Mesothelial cell of epicardium (in vitro differentiated cells): ENCODE measurements around the gene NPBWR2. TPM values are rescaled to one million over a fixed set of nuclear protein-coding genes. Genes with fewer than 3 reads are reported as not detected.
A peak's percentile ranks its signal among the peaks of the same experiment; 100 is the strongest.
"Not testable (repeated sequence)": the region's sequence is repeated elsewhere in the genome, so short reads cannot be mapped to it uniquely, and the experiment has no call there.

Source experiments
- DNase-seq, 2 experiments: peaks; one replicate each; pipeline ENCODE4 v3.0.0; 2021; ENCODE audit warnings: low spot score in 2 of 2; ENCODE audit not compliant: unreplicated experiment in 2 of 2
- H3K27ac Mint-ChIP-seq: 2 replicates; pipeline ENCODE4 v1.8.0; 2021; ENCODE audit warnings: mixed read lengths
- H3K27me3 Mint-ChIP-seq: 2 replicates; pipeline ENCODE4 v1.8.0; 2021; ENCODE audit warnings: low read depth, mixed read lengths
- H3K36me3 Mint-ChIP-seq: 2 replicates; pipeline ENCODE4 v1.8.0; 2021; ENCODE audit warnings: mixed read lengths
- H3K4me1 Mint-ChIP-seq: 2 replicates; pipeline ENCODE4 v1.8.0; 2021; ENCODE audit warnings: mixed read lengths
- H3K4me3 Mint-ChIP-seq: 2 replicates; pipeline ENCODE4 v1.8.0; 2021; ENCODE audit warnings: mild to moderate bottlenecking, moderate library complexity, mixed read lengths
- H3K9me3 Mint-ChIP-seq: 2 replicates; pipeline ENCODE4 v1.8.0; 2021; ENCODE audit warnings: mixed read lengths
- total RNA-seq: library from RNA; stranded (reverse); gene quantifications from 3 replicates; pipeline ENCODE4 v1.2.1, GENCODE V29; 2021
- TF ChIP-seq, protein P1 (sequence below): fragments of 200-600 bp; sonication (generic); IDR thresholded peaks from one replicate; pipeline ENCODE4 v1.5.0; 2021; ENCODE audit warnings: antibody characterized with exemption; ENCODE audit not compliant: unreplicated experiment

NPBWR2 gene
- total RNA-seq, 1 donor from 2014 or later: not detected

DNA sequence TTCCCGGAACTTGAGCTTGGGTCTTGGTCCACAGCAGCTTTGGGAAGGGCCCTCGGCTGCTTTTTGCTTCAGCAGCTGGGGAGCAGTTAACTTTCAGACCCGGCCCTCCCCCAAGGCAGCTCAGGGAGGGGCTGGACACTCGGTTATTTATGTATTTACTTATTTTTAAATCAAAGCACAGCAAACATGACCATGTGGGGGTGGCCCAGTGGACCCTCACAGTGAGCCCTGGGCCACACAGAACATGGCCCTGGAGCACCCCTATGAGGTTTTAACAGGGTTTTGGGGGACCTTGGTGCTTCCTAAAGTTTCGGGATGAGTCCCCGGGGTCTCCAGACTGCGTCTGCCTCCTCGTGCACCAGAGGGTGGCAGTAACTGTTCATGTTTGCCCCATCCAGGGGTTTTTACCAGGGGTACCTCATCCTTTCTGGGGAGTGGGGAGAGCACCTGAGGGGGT, 26.6 kb upstream of the NPBWR2 start:
- no peak overlapping the region for H3K4me3 Mint-ChIP-seq
- no peaks in the 10 kb centered on the region for H3K4me1 Mint-ChIP-seq
- peak; percentile 7 to 36 for DNase-seq
- H3K9me3 Mint-ChIP-seq: no peaks in the 10 kb centered on the region
- H3K27me3 Mint-ChIP-seq: peaks cover 29% of the 10 kb centered on the region
- TF ChIP-seq, protein P1, sequence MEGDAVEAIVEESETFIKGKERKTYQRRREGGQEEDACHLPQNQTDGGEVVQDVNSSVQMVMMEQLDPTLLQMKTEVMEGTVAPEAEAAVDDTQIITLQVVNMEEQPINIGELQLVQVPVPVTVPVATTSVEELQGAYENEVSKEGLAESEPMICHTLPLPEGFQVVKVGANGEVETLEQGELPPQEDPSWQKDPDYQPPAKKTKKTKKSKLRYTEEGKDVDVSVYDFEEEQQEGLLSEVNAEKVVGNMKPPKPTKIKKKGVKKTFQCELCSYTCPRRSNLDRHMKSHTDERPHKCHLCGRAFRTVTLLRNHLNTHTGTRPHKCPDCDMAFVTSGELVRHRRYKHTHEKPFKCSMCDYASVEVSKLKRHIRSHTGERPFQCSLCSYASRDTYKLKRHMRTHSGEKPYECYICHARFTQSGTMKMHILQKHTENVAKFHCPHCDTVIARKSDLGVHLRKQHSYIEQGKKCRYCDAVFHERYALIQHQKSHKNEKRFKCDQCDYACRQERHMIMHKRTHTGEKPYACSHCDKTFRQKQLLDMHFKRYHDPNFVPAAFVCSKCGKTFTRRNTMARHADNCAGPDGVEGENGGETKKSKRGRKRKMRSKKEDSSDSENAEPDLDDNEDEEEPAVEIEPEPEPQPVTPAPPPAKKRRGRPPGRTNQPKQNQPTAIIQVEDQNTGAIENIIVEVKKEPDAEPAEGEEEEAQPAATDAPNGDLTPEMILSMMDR: no peak
- H3K36me3 Mint-ChIP-seq: no peaks in the 10 kb centered on the region
- H3K27ac Mint-ChIP-seq: no peak overlapping the region

GRCh38 chr20:64131406-64131805, 24.0 kb upstream of the NPBWR2 start:
- Mint-ChIP-seq H3K27ac (no peak overlapping the region), H3K4me1 (no peaks in the 10 kb centered on the region), H3K4me3 (no peak overlapping the region), H3K36me3 (no peaks in the 10 kb centered on the region), H3K9me3 (peaks cover 9% of the 10 kb centered on the region), H3K27me3 (peaks cover 37% of the 10 kb centered on the region)
- peak; percentile 1 to 31 for DNase-seq
- TF ChIP-seq, protein P1: no peak

DNA sequence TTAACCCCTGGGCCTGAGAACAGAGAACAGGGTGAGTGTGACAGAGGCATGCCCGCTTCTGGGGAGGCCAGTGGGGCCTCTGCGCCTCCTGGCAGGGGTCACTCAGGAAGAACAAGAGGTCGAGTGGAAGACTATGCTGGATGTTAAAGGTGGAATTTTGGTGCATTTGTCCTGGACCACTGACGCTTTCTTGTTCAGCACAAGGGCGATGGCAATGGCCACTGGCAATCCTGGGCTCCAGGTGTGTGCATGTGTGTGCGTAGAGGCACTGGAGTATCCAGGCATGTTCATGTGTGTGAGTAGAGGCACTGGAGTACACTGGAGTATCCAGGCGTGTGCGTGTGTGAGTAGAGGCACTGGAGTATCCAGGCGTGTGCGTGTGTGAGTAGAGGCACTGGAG, 23.5 kb upstream of the NPBWR2 start:
- no peaks in the 10 kb centered on the region for H3K4me1 Mint-ChIP-seq
- peak in 1 of 2 experiments; percentile 4 for DNase-seq
- peaks cover 9% of the 10 kb centered on the region for H3K9me3 Mint-ChIP-seq
- H3K27me3 Mint-ChIP-seq: peaks cover 32% of the 10 kb centered on the region
- no peak overlapping the region for H3K4me3 Mint-ChIP-seq
- H3K27ac Mint-ChIP-seq: no peak overlapping the region
- TF ChIP-seq, protein P1: no peak
- no peaks in the 10 kb centered on the region for H3K36me3 Mint-ChIP-seq

GRCh38 chr20:64130271-64130670, 22.9 kb upstream of the NPBWR2 start:
- Mint-ChIP-seq H3K36me3 (no peaks in the 10 kb centered on the region), H3K27ac (no peak overlapping the region), H3K27me3 (peaks cover 26% of the 10 kb centered on the region), H3K4me1 (no peaks in the 10 kb centered on the region), H3K9me3 (peaks cover 9% of the 10 kb centered on the region), H3K4me3 (no peak overlapping the region)
- no peak for DNase-seq
- TF ChIP-seq, protein P1: no peak

DNA sequence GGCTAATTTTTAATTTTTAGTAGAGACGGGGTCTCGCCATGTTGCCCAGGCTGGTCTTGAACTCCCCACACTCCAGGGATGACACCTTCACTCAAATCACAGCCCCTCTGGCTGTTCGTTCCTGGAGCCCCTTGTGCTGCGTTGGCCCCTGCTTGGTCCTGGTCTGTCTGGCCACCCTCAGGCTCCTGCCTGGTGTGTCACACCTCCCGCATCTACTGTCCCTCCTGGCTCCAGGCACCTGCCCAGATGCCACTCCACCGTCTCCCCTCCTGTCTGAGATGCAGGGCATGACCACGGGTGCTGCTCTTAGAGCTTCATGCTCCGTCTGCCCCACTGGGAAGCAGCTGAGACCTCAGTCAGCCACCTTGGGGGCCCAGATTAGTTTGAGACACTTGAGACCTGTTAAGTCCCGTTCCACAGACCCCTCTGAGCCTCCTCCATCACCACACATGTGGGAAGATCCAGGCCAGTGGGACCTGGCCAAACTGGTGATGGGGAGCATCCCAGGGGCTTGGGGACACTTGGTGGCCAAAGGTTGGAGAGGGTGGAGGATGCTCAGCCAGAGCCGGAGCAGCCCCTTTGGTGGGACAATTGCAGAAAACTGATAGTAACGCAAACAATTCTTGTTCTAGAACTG, 21.9 kb upstream of the NPBWR2 start:
- no peaks in the 10 kb centered on the region for H3K4me1 Mint-ChIP-seq
- H3K27me3 Mint-ChIP-seq: peaks cover 29% of the 10 kb centered on the region
- no peak overlapping the region for H3K27ac Mint-ChIP-seq
- no peak overlapping the region for H3K4me3 Mint-ChIP-seq
- no peaks in the 10 kb centered on the region for H3K36me3 Mint-ChIP-seq
- DNase-seq: peak in 1 of 2 experiments; percentile 6
- H3K9me3 Mint-ChIP-seq: peaks cover 9% of the 10 kb centered on the region
- TF ChIP-seq, protein P1: no peak

- not testable (repeated sequence) for H3K4me1 Mint-ChIP-seq, H3K36me3 Mint-ChIP-seq, H3K9me3 Mint-ChIP-seq, DNase-seq, H3K4me3 Mint-ChIP-seq, H3K27ac Mint-ChIP-seq
- H3K27me3 Mint-ChIP-seq: peaks cover 48% of the 10 kb centered on the region
Observed at GRCh38 chr20:64123517-64123916, 16.2 kb upstream of the NPBWR2 start.

- H3K27ac Mint-ChIP-seq, H3K36me3 Mint-ChIP-seq, H3K9me3 Mint-ChIP-seq, DNase-seq, H3K4me3 Mint-ChIP-seq, H3K4me1 Mint-ChIP-seq: not testable (repeated sequence)
- peaks cover 44% of the 10 kb centered on the region for H3K27me3 Mint-ChIP-seq
Observed at GRCh38 chr20:64122927-64123326, 15.6 kb upstream of the NPBWR2 start.
